H9 (cell line): ENCODE results near the gene TMEM120B. TPM values are rescaled to one million over a fixed set of nuclear protein-coding genes. Genes with fewer than 3 reads are reported as not detected.

Experiments
- DNase-seq: peaks from one replicate; pipeline ENCODE4 v3.0.0-alpha.2; 2017
- H2AFZ ChIP-seq: one replicate; pipeline ENCODE4 v1.6.1; 2013; ENCODE audit warnings: mild to moderate bottlenecking, low read length, control low read depth, moderate library complexity
- H2AK5ac ChIP-seq: 2 replicates; pipeline ENCODE4 v1.6.1; 2013; ENCODE audit warnings: low read length, control low read depth, mixed read lengths; ENCODE audit not compliant: insufficient read length
- H2BK120ac ChIP-seq: one replicate; pipeline ENCODE4 v1.6.1; 2013; ENCODE audit warnings: low read depth, mild to moderate bottlenecking, low read length, control low read depth, inconsistent platforms; ENCODE audit not compliant: poor library complexity, severe bottlenecking
- H2BK12ac ChIP-seq: 2 replicates; pipeline ENCODE4 v1.6.1; 2013; ENCODE audit warnings: low read length, control low read depth, mixed read lengths, low read depth; ENCODE audit not compliant: insufficient read length
- H2BK15ac ChIP-seq: 2 replicates; pipeline ENCODE4 v1.6.1; 2013; ENCODE audit warnings: low read depth, low read length, control low read depth
- H2BK20ac ChIP-seq: one replicate; pipeline ENCODE4 v1.6.1; 2013; ENCODE audit warnings: low read depth, mild to moderate bottlenecking, low read length, control low read depth, inconsistent platforms; ENCODE audit not compliant: poor library complexity, severe bottlenecking
- H2BK5ac ChIP-seq: 2 replicates; pipeline ENCODE4 v1.6.1; 2013; ENCODE audit warnings: low read length, control low read depth, mixed read lengths; ENCODE audit not compliant: insufficient read length
- H3K14ac ChIP-seq: 2 replicates; pipeline ENCODE4 v1.6.1; 2013; ENCODE audit warnings: low read length, control low read depth; ENCODE audit not compliant: insufficient read depth
- H3K18ac ChIP-seq: 2 replicates; pipeline ENCODE4 v1.6.1; 2013; ENCODE audit warnings: low read depth, mild to moderate bottlenecking, mixed read lengths, low read length, control low read depth; ENCODE audit not compliant: insufficient read length
- H3K23ac ChIP-seq: 2 replicates; pipeline ENCODE4 v1.6.1; 2013; ENCODE audit warnings: low read length, control low read depth, mixed read lengths, low read depth; ENCODE audit not compliant: insufficient read length
- H3K23me2 ChIP-seq: 2 replicates; pipeline ENCODE4 v1.6.1; 2013; ENCODE audit warnings: low read depth, mild to moderate bottlenecking, mixed read lengths, low read length, control low read depth; ENCODE audit not compliant: insufficient read length, poor library complexity, severe bottlenecking
- H3K27ac ChIP-seq: 2 replicates; pipeline ENCODE4 v1.5.1; 2013; ENCODE audit warnings: low read length, control low read depth, mixed read lengths, low read depth; ENCODE audit not compliant: insufficient read length
- H3K27me3 ChIP-seq: 2 replicates; pipeline ENCODE4 v1.6.1; 2013; ENCODE audit warnings: low read length, control low read depth, inconsistent platforms; ENCODE audit not compliant: insufficient read depth
- H3K4ac ChIP-seq: 2 replicates; pipeline ENCODE4 v1.6.1; 2013; ENCODE audit warnings: low read depth, mild to moderate bottlenecking, control low read depth, inconsistent platforms, low read length, moderate library complexity
- H3K4me1 ChIP-seq: 2 replicates; pipeline ENCODE4 v1.6.1; 2013; ENCODE audit warnings: low read length, control low read depth, inconsistent platforms; ENCODE audit not compliant: insufficient read depth
- H3K4me2 ChIP-seq: 2 replicates; pipeline ENCODE4 v1.6.1; 2013; ENCODE audit warnings: low read length, control low read depth, mixed read lengths; ENCODE audit not compliant: insufficient read length, insufficient read depth
- H3K56ac ChIP-seq: 2 replicates; pipeline ENCODE4 v1.6.1; 2013; ENCODE audit warnings: low read depth, mild to moderate bottlenecking, mixed read lengths, low read length, control low read depth; ENCODE audit not compliant: insufficient read length
- H3K79me1 ChIP-seq: 2 replicates; pipeline ENCODE4 v1.6.1; 2013; ENCODE audit warnings: low read depth, mild to moderate bottlenecking, moderate library complexity, low read length, control low read depth, inconsistent platforms; ENCODE audit not compliant: insufficient read depth, poor library complexity, severe bottlenecking
- H3K79me2 ChIP-seq: 2 replicates; pipeline ENCODE4 v1.6.1; 2013; ENCODE audit warnings: low read length, control low read depth, inconsistent platforms; ENCODE audit not compliant: insufficient read depth
- H3K9ac ChIP-seq: 2 replicates; pipeline ENCODE4 v1.6.1; 2013; ENCODE audit warnings: low read length, control low read depth, mixed read lengths; ENCODE audit not compliant: insufficient read length; ENCODE audit errors: extremely low read depth
- H3K9me3 ChIP-seq: one replicate; pipeline ENCODE4 v1.6.1; 2013; ENCODE audit warnings: low read depth, low read length, inconsistent platforms; ENCODE audit not compliant: control insufficient read depth
- H3T11ph ChIP-seq: one replicate; pipeline ENCODE4 v1.6.1; 2013; ENCODE audit warnings: mild to moderate bottlenecking, low read length, control low read depth, inconsistent platforms
- H4K20me1 ChIP-seq: one replicate; pipeline ENCODE4 v1.6.1; 2013; ENCODE audit not compliant: control insufficient read depth, insufficient read length, insufficient read depth
- H4K5ac ChIP-seq: 2 replicates; pipeline ENCODE4 v1.6.1; 2013; ENCODE audit warnings: low read depth, mild to moderate bottlenecking, mixed read lengths, low read length, control low read depth; ENCODE audit not compliant: insufficient read length
- H4K8ac ChIP-seq: replicated peaks from 2 replicates; pipeline ENCODE4 v1.6.1; 2013; ENCODE audit warnings: low read length, control low read depth, mixed read lengths, low read depth; ENCODE audit not compliant: insufficient read length
- H4K91ac ChIP-seq: 2 replicates; pipeline ENCODE4 v1.6.1; 2013; ENCODE audit warnings: low read depth, mild to moderate bottlenecking, moderate library complexity, mixed read lengths, low read length, control low read depth; ENCODE audit not compliant: insufficient read length
- H3K27ac Mint-ChIP-seq, 3 experiments: 2 replicates in 2 of 3; 3 replicates in 1 of 3; pipeline ENCODE4 v1.8.0; 2020 to 2021; ENCODE audit warnings: mixed read lengths in 3 of 3, mild to moderate bottlenecking in 1 of 3, moderate library complexity in 1 of 3
- H3K27me3 Mint-ChIP-seq: 2 replicates; pipeline ENCODE4 v1.8.0; 2021; ENCODE audit warnings: low read depth, mild to moderate bottlenecking, moderate library complexity, mixed read lengths
- H3K36me3 Mint-ChIP-seq, 3 experiments: 2 replicates in 2 of 3; 3 replicates in 1 of 3; pipeline ENCODE4 v1.8.0; 2020 to 2021; ENCODE audit warnings: low read depth in 3 of 3, mixed read lengths in 3 of 3; ENCODE audit not compliant: insufficient read depth in 1 of 3
- H3K4me1 Mint-ChIP-seq, 2 experiments: 2 replicates each; pipeline ENCODE4 v1.8.0; 2020; ENCODE audit warnings: mixed read lengths in 2 of 2
- H3K4me3 Mint-ChIP-seq, 2 experiments: 2 replicates in 1 of 2; 3 replicates in 1 of 2; pipeline ENCODE4 v1.8.0; 2020 to 2021; ENCODE audit warnings: mild to moderate bottlenecking in 2 of 2, mixed read lengths in 2 of 2, moderate library complexity in 1 of 2
- H3K9me3 Mint-ChIP-seq, 2 experiments: 2 replicates in 1 of 2; 3 replicates in 1 of 2; pipeline ENCODE4 v1.8.0; 2020; ENCODE audit warnings: mild to moderate bottlenecking in 2 of 2, mixed read lengths in 2 of 2, moderate library complexity in 1 of 2
- CTCF ChIP-seq: fragments of 200-600 bp; sonication (generic); conservative IDR thresholded peaks from 3 replicates; pipeline ENCODE4 v1.8.0; 2021; ENCODE audit warnings: antibody characterized with exemption, mild to moderate bottlenecking
- WGBS: extraction: QIAGEN DNeasy Blood & Tissue Kit; methylation state at CpG from one replicate; pipeline ENCODE4 v1.1.7; 2013; ENCODE audit warnings: missing lambda C conversion rate, low lambda C conversion rate, mixed read lengths; ENCODE audit not compliant: insufficient read length; ENCODE audit errors: extremely low coverage; 5-methylcytosine and 5-hydroxymethylcytosine counted together
- total RNA-seq: library from RNA; stranded (reverse); gene quantifications from 2 replicates; pipeline ENCODE4 v1.2.1, GENCODE V29; 2021

The TMEM120B gene
- total RNA-seq, 1 experiment from 2014 or later: 25.8 TPM

DNA sequence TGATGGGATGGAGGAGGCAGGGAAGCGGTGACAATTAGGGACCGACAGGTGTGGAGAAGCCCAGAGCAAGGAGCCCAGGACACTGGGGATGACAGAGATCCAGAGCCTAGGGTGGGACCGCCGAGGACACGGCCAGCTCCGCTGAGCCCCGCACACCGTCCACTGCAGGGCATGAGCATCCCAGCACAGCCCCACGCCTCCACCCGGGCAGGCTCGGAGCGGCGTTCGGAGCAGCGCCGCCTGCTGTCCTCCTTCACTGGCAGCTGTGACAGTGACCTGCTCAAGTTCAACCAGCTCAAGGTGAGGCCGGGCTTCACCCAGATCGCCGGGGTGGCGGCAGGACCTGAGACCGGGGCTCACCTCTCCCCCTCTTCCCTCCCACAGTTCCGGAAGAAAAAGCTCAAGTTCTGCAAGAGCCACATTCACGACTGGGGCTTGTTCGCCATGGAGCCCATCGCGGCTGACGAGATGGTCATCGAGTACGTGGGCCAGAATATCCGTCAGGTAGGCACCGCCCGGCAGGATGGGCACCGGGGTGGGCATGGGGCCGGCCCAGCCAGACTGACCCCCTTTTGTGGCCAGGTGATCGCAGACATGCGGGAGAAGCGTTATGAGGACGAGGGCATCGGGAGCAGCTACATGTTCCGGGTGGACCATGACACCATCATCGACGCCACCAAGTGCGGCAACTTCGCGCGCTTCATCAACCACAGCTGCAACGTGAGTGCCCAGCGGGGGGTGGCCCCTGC, 115.0 kb downstream of the TMEM120B start:
- H3K27me3 Mint-ChIP-seq: no peaks in the 10 kb centered on the region
- no CpG with 5 or more reads among the region's 48 CpGs for WGBS

More for the DNA sequence above, 115.0 kb downstream of the TMEM120B start:
- Histone ChIP-seq H2BK5ac (no peak overlapping the region), H2BK15ac (no peak overlapping the region), H2BK120ac (no peak overlapping the region), H2BK12ac (no peak overlapping the region), H3K27me3 (no peaks in the 10 kb centered on the region), H3K56ac (no peak overlapping the region), H4K5ac (no peak overlapping the region), H3K79me2 (no peaks in the 10 kb centered on the region), H3K27ac (no peak overlapping the region), H3K9ac (no peak overlapping the region), H3K14ac (no peak overlapping the region), H3K9me3 (no peaks in the 10 kb centered on the region), H4K20me1 (no peaks in the 10 kb centered on the region), H2BK20ac (no peak overlapping the region), H4K91ac (no peak overlapping the region), H4K8ac (no peak overlapping the region), H3K18ac (no peak overlapping the region), H3K4me2 (no peak overlapping the region), H3K23me2 (no peaks in the 10 kb centered on the region), H3K4me1 (no peaks in the 10 kb centered on the region), H2AK5ac (no peak overlapping the region), H2AFZ (no peak overlapping the region), H3K79me1 (no peaks in the 10 kb centered on the region), H3T11ph (no peak overlapping the region), H3K4ac (no peak overlapping the region), H3K23ac (no peak overlapping the region)
- Mint-ChIP-seq H3K36me3 (peaks cover 23 to 77% (median 61%) of the 10 kb centered on the region in 3 experiments; a peak in 6 of 7 replicates), H3K4me3 (no peak overlapping the region), H3K27ac (peak overlapping the region in 1 of 3 experiments; percentile 19; a peak in 1 of 7 replicates), H3K9me3 (no peaks in the 10 kb centered on the region; a peak in 1 of 5 replicates), H3K4me1 (peaks cover 0 to 8% of the 10 kb centered on the region in 2 experiments; a peak in 1 of 4 replicates)
- peak; percentile 61 for DNase-seq
- peak; percentile 25; the same call in 1 of the 3 replicates for TF ChIP-seq CTCF
